Skeletal muscle satellite cell (primary cell): ENCODE data around the gene DPM2. TPM values are rescaled to one million over a fixed set of nuclear protein-coding genes. Genes with fewer than 3 reads are reported as not detected.

ENCODE experiments used
- H3K27me3 ChIP-seq: 2 replicates; pipeline ENCODE4 v1.7.0; 2013; ENCODE audit warnings: low read length; ENCODE audit not compliant: control insufficient read depth, insufficient read depth
- H3K36me3 ChIP-seq: 2 replicates; pipeline ENCODE4 v1.7.0; 2013; ENCODE audit warnings: mild to moderate bottlenecking, control low read depth, low read length; ENCODE audit not compliant: insufficient read depth
- H3K4me1 ChIP-seq: 2 replicates; pipeline ENCODE4 v1.7.0; 2013; ENCODE audit warnings: low read length; ENCODE audit not compliant: control insufficient read depth, insufficient read depth
- H3K4me2 ChIP-seq: 2 replicates; pipeline ENCODE4 v1.7.0; 2013; ENCODE audit warnings: mild to moderate bottlenecking, low read length
- H3K4me3 ChIP-seq: 2 replicates; pipeline ENCODE4 v1.7.0; 2013; ENCODE audit warnings: low read length
- H3K9ac ChIP-seq: 2 replicates; pipeline ENCODE4 v1.7.0; 2013; ENCODE audit warnings: mild to moderate bottlenecking, low read depth, low read length, moderate library complexity
- H3K9me3 ChIP-seq: replicated peaks from 2 replicates; pipeline ENCODE4 v1.7.0; 2013; ENCODE audit warnings: mild to moderate bottlenecking, control low read depth, low read length
- total RNA-seq: library from RNA; depleted of rRNA; stranded (reverse); fragments of >200 nt; gene quantifications from 2 replicates; pipeline ENCODE4 v1.2.3, GENCODE V29; 2012; rRNA removed

Gene DPM2
- total RNA-seq: 13.7 and 16.6 TPM in 2 replicates

GRCh38 chr9:127937388-127938297 lies at the start of gene DPM2:
Gene DPM2 (minus strand): TSS chr9:127937854. CDS start chr9:127937820, 34 bp downstream.
- peak within 1 kb of the TSS; percentile 90 for H3K4me3 ChIP-seq
- H3K36me3 ChIP-seq: peaks cover 9% of the 10 kb centered on the region
- peak within 1 kb of the TSS; percentile 86 for H3K4me2 ChIP-seq
- peak within 1 kb of the TSS; percentile 88 for H3K9ac ChIP-seq
- no peaks in the 10 kb centered on the region for H3K27me3 ChIP-seq
- peaks cover 28% of the 10 kb centered on the region for H3K4me1 ChIP-seq
- no peaks in the 10 kb centered on the region for H3K9me3 ChIP-seq

GRCh38 chr9:127987103-127987614 lies 49.5 kb upstream of the DPM2 start:
- Histone ChIP-seq H3K36me3 (no peaks in the 10 kb centered on the region), H3K9ac (no peak overlapping the region), H3K9me3 (no peaks in the 10 kb centered on the region), H3K4me2 (peak overlapping the region; percentile 22), H3K27me3 (no peaks in the 10 kb centered on the region), H3K4me1 (peaks cover 12% of the 10 kb centered on the region), H3K4me3 (no peak overlapping the region)

- H3K36me3 ChIP-seq: no peaks in the 10 kb centered on the region
- H3K4me2 ChIP-seq: no peak overlapping the region
- peaks cover 17% of the 10 kb centered on the region for H3K4me1 ChIP-seq
- no peak overlapping the region for H3K4me3 ChIP-seq
- H3K27me3 ChIP-seq: no peaks in the 10 kb centered on the region
- no peak overlapping the region for H3K9ac ChIP-seq
- H3K9me3 ChIP-seq: no peaks in the 10 kb centered on the region
Measured at GRCh38 chr9:127985011-127985410, 47.4 kb upstream of the DPM2 start.

GRCh38 chr9:127983847-127984289 lies 46.2 kb upstream of the DPM2 start:
- Histone ChIP-seq H3K9me3 (no peaks in the 10 kb centered on the region), H3K36me3 (no peaks in the 10 kb centered on the region), H3K4me2 (no peak overlapping the region), H3K4me3 (no peak overlapping the region), H3K27me3 (no peaks in the 10 kb centered on the region), H3K9ac (no peak overlapping the region), H3K4me1 (peaks cover 26% of the 10 kb centered on the region)

- Histone ChIP-seq H3K4me1 (peaks cover 36% of the 10 kb centered on the region), H3K4me3 (no peak overlapping the region), H3K9ac (no peak overlapping the region), H3K36me3 (no peaks in the 10 kb centered on the region), H3K9me3 (no peaks in the 10 kb centered on the region), H3K27me3 (no peaks in the 10 kb centered on the region), H3K4me2 (no peak overlapping the region)
Measured at GRCh38 chr9:127982912-127983311, 45.3 kb upstream of the DPM2 start.

GRCh38 chr9:127981559-127982121 lies 44.0 kb upstream of the DPM2 start:
- no peaks in the 10 kb centered on the region for H3K36me3 ChIP-seq
- H3K4me3 ChIP-seq: peak overlapping the region; percentile 89
- H3K4me2 ChIP-seq: peak overlapping the region; percentile 100
- no peaks in the 10 kb centered on the region for H3K27me3 ChIP-seq
- peaks cover 39% of the 10 kb centered on the region for H3K4me1 ChIP-seq
- H3K9me3 ChIP-seq: no peaks in the 10 kb centered on the region
- H3K9ac ChIP-seq: peak overlapping the region; percentile 83

GRCh38 chr9:127980706-127981558 lies 43.3 kb upstream of the DPM2 start, which contains the start of gene EEIG1:
Gene EEIG1 (minus strand): TSS chr9:127980989. CDS start chr9:127980137, 852 bp downstream.
- peak within 1 kb of the TSS; percentile 89 for H3K4me3 ChIP-seq
- no peaks in the 10 kb centered on the region for H3K9me3 ChIP-seq
- H3K27me3 ChIP-seq: no peaks in the 10 kb centered on the region
- H3K9ac ChIP-seq: peak within 1 kb of the TSS; percentile 84
- H3K4me2 ChIP-seq: peak within 1 kb of the TSS; percentile 100
- H3K4me1 ChIP-seq: peaks cover 37% of the 10 kb centered on the region
- no peaks in the 10 kb centered on the region for H3K36me3 ChIP-seq

GRCh38 chr9:127980060-127980705 lies 42.5 kb upstream of the DPM2 start:
- Histone ChIP-seq H3K36me3 (no peaks in the 10 kb centered on the region), H3K4me1 (peaks cover 45% of the 10 kb centered on the region), H3K4me2 (peak overlapping the region; percentile 100), H3K27me3 (no peaks in the 10 kb centered on the region), H3K9me3 (no peaks in the 10 kb centered on the region), H3K9ac (peak overlapping the region; percentile 84), H3K4me3 (peak overlapping the region; percentile 89)

GRCh38 chr9:127979333-127980059 lies 41.8 kb upstream of the DPM2 start:
- Histone ChIP-seq H3K9ac (peak overlapping the region; percentile 84), H3K4me2 (peak overlapping the region; percentile 100), H3K9me3 (no peaks in the 10 kb centered on the region), H3K27me3 (no peaks in the 10 kb centered on the region), H3K4me3 (peak overlapping the region; percentile 89), H3K4me1 (peaks cover 52% of the 10 kb centered on the region), H3K36me3 (no peaks in the 10 kb centered on the region)

GRCh38 chr9:127979015-127979332 lies 41.3 kb upstream of the DPM2 start:
- Histone ChIP-seq H3K4me1 (peaks cover 53% of the 10 kb centered on the region), H3K4me3 (peak overlapping the region; percentile 89), H3K9me3 (no peaks in the 10 kb centered on the region), H3K4me2 (peak overlapping the region; percentile 100), H3K9ac (peak overlapping the region; percentile 84), H3K27me3 (no peaks in the 10 kb centered on the region), H3K36me3 (no peaks in the 10 kb centered on the region)
